NCI-H2107 treated with DMSO at 0.1 percent for 48 hours (cell line): ENCODE measurements around the gene SLC15A5.

Experiments
- DNase-seq: peaks from one replicate; lab custom pipeline; 2025; ENCODE audit not compliant: unreplicated experiment; lab: John Stamatoyannopoulos, UW

Gene SLC15A5, protein sequence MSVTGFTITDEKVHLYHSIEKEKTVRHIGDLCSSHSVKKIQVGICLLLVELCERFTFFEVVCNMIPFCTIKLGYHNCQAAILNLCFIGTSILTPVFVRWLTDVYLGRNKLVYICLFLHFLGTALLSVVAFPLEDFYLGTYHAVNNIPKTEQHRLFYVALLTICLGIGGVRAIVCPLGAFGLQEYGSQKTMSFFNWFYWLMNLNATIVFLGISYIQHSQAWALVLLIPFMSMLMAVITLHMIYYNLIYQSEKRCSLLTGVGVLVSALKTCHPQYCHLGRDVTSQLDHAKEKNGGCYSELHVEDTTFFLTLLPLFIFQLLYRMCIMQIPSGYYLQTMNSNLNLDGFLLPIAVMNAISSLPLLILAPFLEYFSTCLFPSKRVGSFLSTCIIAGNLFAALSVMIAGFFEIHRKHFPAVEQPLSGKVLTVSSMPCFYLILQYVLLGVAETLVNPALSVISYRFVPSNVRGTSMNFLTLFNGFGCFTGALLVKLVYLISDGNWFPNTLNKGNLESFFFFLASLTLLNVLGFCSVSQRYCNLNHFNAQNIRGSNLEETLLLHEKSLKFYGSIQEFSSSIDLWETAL

GRCh38 chr12:16277585-16277984 is at the start of gene SLC15A5:
Gene SLC15A5 (minus strand): TSS chr12:16277685. CDS start chr12:16277685, 0 bp downstream.
- DNase-seq = no peak

DNA sequence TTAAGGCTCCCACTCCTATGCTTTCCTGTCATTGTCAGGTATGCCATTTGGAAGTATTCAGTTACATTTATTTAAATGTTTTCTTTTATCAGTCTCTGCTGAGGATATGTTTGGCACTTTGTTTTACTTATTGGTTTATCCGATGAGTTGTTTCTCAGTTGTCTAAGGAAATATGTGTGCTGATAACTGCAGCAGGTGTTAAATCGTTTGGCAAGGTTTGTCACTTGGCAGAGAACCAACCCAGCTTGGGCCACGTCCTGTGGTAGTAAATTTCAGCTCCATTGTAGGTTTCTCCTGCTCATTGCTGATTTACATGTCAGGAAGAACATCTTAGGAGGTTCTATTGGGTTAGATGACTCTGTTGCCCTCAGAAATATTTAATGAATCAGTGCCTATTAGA is 47.9 kb upstream of the SLC15A5 start:
- peak; percentile 66 for DNase-seq

GRCh38 chr12:16324772-16325171 is 47.3 kb upstream of the SLC15A5 start:
- peak; percentile 11 for DNase-seq

GRCh38 chr12:16324272-16324671 is 46.8 kb upstream of the SLC15A5 start:
- DNase-seq = no peak

DNA sequence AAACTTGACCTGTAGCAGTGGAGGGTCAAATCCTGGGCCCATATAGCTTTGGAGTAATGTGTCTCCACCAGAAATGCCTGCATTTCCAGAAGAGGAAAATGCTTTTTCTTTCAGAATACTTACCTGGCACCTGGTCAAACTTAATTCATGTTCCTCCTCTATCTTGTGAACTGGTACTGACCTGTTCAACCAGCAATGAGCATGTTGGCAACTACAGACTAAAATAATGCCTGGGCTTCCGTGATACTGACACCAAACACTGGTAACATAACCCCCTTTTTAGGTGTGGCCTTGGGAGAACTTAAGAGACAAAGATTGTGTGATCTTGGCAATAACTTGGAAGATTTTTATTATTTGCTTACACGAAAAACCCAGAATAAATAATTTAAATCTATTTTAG is 46.2 kb upstream of the SLC15A5 start:
- DNase-seq = peak; percentile 45

GRCh38 chr12:16323010-16323409 is 45.5 kb upstream of the SLC15A5 start:
- peak; percentile 12 for DNase-seq

- no peak for DNase-seq
These were observed 33.4 kb upstream of the SLC15A5 start for GRCh38 chr12:16310934-16311333.

DNA sequence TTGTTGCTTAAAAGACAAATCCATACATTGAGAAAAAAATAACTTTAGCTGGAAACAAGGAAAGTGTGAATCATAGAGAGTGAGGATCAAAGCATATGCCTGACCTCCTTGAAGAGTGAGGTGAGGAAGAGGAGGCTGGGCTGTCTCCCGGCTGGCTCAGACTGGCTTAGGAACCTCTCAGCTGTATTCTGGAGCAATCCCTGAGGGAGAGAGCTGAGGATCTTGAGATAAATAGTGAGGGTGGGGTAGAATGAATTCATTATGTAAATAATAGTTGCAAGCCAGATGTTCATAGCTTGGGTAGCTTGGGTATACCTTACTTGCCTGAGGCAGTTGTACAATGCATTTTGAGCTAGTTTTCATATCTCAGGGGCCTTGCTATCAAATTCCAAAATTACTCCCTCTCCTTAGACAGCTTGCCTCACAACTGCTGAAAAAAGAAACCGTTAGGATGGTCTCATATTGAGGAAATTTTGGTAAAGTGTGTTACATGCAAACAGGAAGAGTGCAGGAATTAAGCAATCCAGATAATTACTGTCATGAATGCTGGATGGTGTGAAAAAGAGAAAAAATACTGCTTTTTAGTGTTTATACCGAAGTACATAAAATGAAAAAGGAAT is 30.5 kb upstream of the SLC15A5 start:
- DNase-seq = no peak

DNA sequence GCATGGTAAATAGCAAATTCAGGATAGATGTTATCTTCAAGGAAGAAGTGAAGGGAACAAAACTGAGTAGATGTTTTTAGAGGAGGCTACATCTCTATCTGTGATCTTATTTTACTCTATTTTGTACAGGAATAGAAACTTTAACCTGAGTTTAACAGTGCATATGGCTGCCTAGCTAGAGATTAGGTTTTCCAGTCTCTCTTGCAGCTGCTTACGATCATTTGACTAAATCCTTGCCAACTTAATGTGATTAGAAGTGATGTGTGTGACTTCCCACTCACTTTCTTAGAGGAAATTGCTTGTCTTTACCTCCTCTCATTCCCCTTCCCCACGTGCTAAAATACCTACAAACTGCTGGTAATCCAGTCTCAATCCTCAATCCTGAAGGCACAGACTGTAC is 26.5 kb upstream of the SLC15A5 start:
- no peak for DNase-seq

DNA sequence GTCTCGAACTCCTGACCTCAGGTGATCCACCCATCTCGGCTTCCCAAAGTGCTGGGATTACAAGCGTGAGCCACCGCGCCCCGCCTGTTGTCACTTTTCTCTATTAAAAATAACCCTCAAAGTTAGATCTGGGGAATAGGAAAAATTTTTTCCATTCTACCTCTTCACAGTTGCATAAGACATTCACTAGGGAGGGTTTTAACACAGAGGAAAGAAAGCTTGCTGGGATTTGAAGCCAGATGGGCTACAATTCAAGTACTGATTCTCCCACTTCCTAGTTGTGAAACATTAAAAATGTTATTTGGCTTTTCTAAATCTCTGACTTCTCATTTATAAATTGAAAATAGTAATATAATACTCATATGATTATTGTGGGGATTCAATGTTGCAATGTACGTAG is 23.3 kb upstream of the SLC15A5 start:
- DNase-seq = no peak

DNA sequence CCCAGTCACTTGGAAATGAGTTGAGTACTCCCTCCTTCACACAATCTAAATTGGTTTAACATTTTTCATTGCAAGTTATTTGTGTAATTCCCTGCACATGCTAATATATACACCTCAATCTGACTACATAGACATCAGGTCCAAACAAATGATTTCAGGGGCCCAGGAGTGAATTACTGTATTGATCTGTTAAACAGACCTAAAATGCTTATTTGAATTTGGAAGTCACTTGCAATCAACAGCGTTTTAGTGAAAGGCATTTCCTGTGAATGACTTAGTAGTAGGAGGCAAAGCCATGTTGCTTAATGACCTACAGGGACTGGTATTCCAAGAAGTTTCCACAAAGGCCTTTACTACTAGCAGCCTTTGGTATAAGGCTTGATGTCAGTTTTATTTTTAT is 22.6 kb upstream of the SLC15A5 start:
- DNase-seq = no peak

GRCh38 chr12:16299403-16299802 is 21.9 kb upstream of the SLC15A5 start:
- DNase-seq = no peak

- no peak for DNase-seq
These were observed 20.0 kb upstream of the SLC15A5 start for GRCh38 chr12:16297521-16297920.

DNA sequence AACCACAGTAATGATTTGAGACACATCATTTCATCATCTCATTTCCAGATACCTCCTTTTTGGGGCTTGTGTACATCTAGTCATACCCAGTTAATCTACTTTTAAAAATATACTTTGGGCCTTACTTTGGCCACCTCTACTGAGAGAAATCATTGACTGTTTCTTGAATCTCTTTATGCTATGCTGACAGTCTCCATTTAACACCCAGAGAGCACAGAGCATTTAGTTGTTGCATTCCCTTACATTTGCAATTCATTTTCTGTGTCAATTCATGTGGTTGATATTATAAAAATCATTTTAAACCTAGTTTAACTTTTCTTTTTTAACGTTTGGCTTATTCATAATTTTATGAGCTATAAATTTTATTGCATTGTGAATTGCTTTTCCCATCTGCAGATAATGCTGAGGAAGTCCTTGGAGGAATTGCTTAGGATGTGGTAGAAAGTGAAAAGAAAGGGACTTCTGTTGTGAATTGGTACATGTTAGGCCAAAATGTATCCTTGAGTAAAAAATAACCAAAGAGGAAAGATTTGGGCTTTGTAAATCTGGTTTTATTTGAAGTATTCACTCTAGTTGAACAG is 17.0 kb upstream of the SLC15A5 start:
- no peak for DNase-seq

- DNase-seq = no peak
These were observed 13.5 kb upstream of the SLC15A5 start for GRCh38 chr12:16291032-16291431.

DNA sequence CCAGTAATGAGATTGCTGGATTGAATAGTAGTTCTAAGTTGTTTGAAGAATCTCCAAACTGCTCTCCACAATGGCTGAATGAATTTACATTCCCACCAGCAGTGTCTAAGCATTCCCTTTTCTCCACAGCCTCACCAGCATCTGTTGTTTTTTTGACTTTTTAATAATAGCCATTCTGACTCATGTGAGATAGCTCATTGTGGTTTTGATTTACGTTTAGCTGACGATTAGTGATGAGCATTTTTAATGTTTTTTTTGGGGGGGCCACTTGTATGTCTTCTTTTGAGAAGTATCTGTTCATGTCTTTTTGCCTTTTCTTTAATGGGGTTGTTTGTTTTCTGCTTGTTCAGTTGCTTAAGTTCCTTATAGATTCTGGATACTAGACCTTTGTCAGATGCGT is 8.1 kb upstream of the SLC15A5 start:
- DNase-seq = no peak

GRCh38 chr12:16282978-16283377 is 5.5 kb upstream of the SLC15A5 start:
- no peak for DNase-seq

DNA sequence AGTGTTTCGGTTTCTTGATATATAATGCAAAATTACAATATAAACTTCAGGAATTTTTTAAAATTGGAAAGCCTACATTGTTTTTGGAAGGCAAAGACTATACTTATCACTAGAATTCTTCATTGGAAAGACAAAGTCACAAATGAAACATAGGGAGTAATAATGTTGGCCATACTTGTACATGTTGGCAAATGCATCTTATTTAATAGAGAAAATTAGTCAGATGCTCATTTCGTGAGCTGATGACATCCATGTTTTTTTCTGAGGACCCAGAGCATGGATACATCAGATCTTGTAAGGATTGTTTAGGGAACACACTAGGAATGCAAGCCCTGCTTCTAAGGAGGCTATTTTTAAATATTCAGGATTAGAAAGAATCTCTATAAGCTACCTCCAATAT is 4.6 kb upstream of the SLC15A5 start:
- DNase-seq = no peak

DNA sequence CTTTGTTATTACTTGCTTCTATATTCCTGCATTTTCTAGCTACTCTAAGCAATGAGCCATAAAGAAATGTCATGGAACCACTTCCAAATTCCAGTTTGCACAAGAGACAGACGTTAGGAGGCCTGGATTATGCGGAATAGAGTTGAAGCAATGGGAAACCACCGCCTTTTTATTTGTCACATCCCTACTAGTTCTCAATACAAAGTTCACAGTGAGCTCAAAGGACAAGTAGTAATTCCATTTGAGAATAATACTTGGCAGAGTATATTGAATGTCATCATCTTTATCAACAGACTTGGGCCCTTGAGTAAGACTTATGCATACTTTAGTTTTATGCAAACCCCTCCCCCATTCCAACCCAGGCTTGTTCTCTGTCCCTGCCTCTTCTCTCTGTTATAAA is 3.7 kb upstream of the SLC15A5 start:
- DNase-seq = no peak

DNA sequence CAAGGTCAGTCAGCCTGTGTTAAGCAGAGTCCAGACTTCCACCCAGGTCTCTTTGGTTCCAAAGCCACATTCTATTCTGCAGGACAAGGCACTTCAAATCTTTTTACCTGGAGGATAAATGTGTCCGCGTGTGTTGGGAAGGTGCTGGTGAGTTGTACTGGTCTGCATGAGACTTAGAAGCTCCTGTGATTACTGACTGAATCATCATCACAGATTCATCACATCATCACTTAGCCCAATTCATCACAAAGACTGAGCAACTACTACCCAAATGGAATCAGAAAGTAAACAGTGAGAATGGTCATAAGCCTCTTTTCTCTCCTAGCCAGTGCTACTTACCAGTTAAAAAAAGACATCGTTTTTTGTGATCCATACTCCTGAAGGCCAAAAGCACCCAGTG is 5.3 kb downstream of the SLC15A5 start:
- DNase-seq = no peak

- no peak for DNase-seq
These were observed 6.4 kb downstream of the SLC15A5 start for GRCh38 chr12:16271062-16271461.

GRCh38 chr12:16269946-16270345 is 7.5 kb downstream of the SLC15A5 start:
- no peak for DNase-seq
